Esophagus squamous epithelium (tissue), 5 donors: ENCODE measurements around the gene RNPEPL1. TPM values are rescaled to one million over a fixed set of nuclear protein-coding genes. Genes with fewer than 3 reads are reported as not detected.

ENCODE experiments used
- DNase-seq: peaks from one replicate; lab custom pipeline; 2025; lab: John Stamatoyannopoulos, UW
- H3K27ac ChIP-seq, 4 donors: fragments of 200-600 bp; sonication (generic); one replicate each; pipeline ENCODE4 v1.5.1; 2016 to 2019; ENCODE audit warnings: mild to moderate bottlenecking in 1 of 4
- H3K27me3 ChIP-seq, 4 donors: fragments of 200-600 bp; sonication (generic); 1 replicate in 3 of 4; 2 replicates in 1 of 4; pipeline versions ENCODE4 v1.5.1 to v1.6.0; 2017 to 2021; ENCODE audit warnings: antibody characterized with exemption in 1 of 4
- H3K36me3 ChIP-seq, 3 donors: fragments of 200-600 bp; sonication (generic); one replicate each; pipeline ENCODE4 v1.5.1; 2016 to 2019
- H3K4me1 ChIP-seq, 3 donors: fragments of 200-600 bp; sonication (generic); one replicate each; pipeline ENCODE4 v1.5.1; 2017 to 2019
- H3K4me3 ChIP-seq, 4 donors: fragments of 200-600 bp; sonication (generic); 1 replicate in 3 of 4; 2 replicates in 1 of 4; pipeline ENCODE4 v1.5.1; 2016 to 2019; ENCODE audit warnings: mild to moderate bottlenecking in 2 of 4, moderate library complexity in 1 of 4
- H3K9me3 ChIP-seq, 3 donors: fragments of 200-600 bp; sonication (generic); one replicate each; pipeline ENCODE4 v1.5.1; 2016 to 2019
- CTCF ChIP-seq, 6 experiments: fragments of 450-650 bp in 4 of 6; fragments of 200-600 bp in 2 of 6; sonication (generic) in 2 of 6; IDR thresholded peaks; one replicate each; pipeline ENCODE4 v1.5.1; 2016 to 2019; ENCODE audit warnings: antibody characterized with exemption in 6 of 6, mild to moderate bottlenecking in 4 of 6, moderate library complexity in 4 of 6
- POLR2A ChIP-seq, 4 donors: fragments of 450-650 bp; IDR thresholded peaks; one replicate each; pipeline ENCODE4 v1.6.1; 2017; ENCODE audit warnings: antibody characterized with exemption in 4 of 4, mild to moderate bottlenecking in 4 of 4, moderate library complexity in 3 of 4
- WGBS, 2 donors: methylation state at CpG; one replicate each; pipeline ENCODE4 v1.1.5; 2018; 5-methylcytosine and 5-hydroxymethylcytosine counted together
- intact Hi-C: fragments of 100-400 bp; cut with DNase I; formaldehyde crosslinking; loops from one replicate; pipeline ENCODE4 v1.15.0; 2022
- total RNA-seq, 4 donors: library from RNA; depleted of rRNA; stranded (reverse); fragments of >200 nt; gene quantifications; one replicate each; pipeline ENCODE4 v1.1.0, GENCODE V29; 2016
- donor health status: DM: yes; HTN: yes; CAD: no.

Gene RNPEPL1
- total RNA-seq, 4 donors from 2014 or later = 41.9 to 96.5 (median 48.1) TPM

GRCh38 chr2:240593703-240594451, 25.6 kb downstream of the RNPEPL1 start:
- H3K36me3 ChIP-seq = peaks cover 12 to 99% (median 13%) of the 10 kb centered on the region in 3 donors
- WGBS, 2 donors = 80 to 86% methylated on average over 3 to 7 of the region's 19 CpGs
- H3K4me3 ChIP-seq = no peak overlapping the region
- no peaks in the 10 kb centered on the region for H3K27me3 ChIP-seq
- DNase-seq = no peak
- H3K9me3 ChIP-seq = no peaks in the 10 kb centered on the region
- intact Hi-C loops = no loop called here
- TF ChIP-seq CTCF (IDR thresholded peaks at IDR 0.05) = no peak
- no peak for TF ChIP-seq POLR2A (IDR thresholded peaks at IDR 0.05)
- H3K4me1 ChIP-seq = peaks cover 0 to 40% (median 6%) of the 10 kb centered on the region in 3 donors
- no peak overlapping the region for H3K27ac ChIP-seq

- Histone ChIP-seq H3K36me3 (peaks cover 13 to 100% (median 13%) of the 10 kb centered on the region in 3 donors), H3K9me3 (no peaks in the 10 kb centered on the region), H3K4me3 (no peak overlapping the region), H3K27ac (no peak overlapping the region), H3K4me1 (peaks cover 0 to 31% (median 6%) of the 10 kb centered on the region in 3 donors), H3K27me3 (no peaks in the 10 kb centered on the region)
- intact Hi-C loops = no loop called here
- no peak for DNase-seq
- no peak for TF ChIP-seq POLR2A (IDR thresholded peaks at IDR 0.05)
- 95% methylated on average over 8 of the region's 34 CpGs; no CpG with 5 or more reads in 1 of the 2 donors for WGBS, 2 donors
Measured at GRCh38 chr2:240594511-240595380, 26.5 kb downstream of the RNPEPL1 start.

- Histone ChIP-seq H3K4me3 (no peak overlapping the region), H3K27me3 (no peaks in the 10 kb centered on the region), H3K36me3 (peaks cover 13 to 100% (median 13%) of the 10 kb centered on the region in 3 donors), H3K4me1 (peaks cover 0 to 28% (median 6%) of the 10 kb centered on the region in 3 donors), H3K27ac (peak overlapping the region in 1 of 4 donors; percentile 17), H3K9me3 (no peaks in the 10 kb centered on the region)
- WGBS, 2 donors = 57% methylated on average over 5 of the region's 18 CpGs; no CpG with 5 or more reads in 1 of the 2 donors
- DNase-seq = no peak
- TF ChIP-seq POLR2A (IDR thresholded peaks at IDR 0.05) = no peak
- peak in 1 of 6 experiments; percentile 12 for TF ChIP-seq CTCF (IDR thresholded peaks at IDR 0.05)
- intact Hi-C loops = no loop called here
Measured at GRCh38 chr2:240595381-240596079, 27.2 kb downstream of the RNPEPL1 start.

GRCh38 chr2:240596080-240596460, 27.8 kb downstream of the RNPEPL1 start:
- no peak for DNase-seq
- TF ChIP-seq POLR2A (IDR thresholded peaks at IDR 0.05) (no peak), CTCF (IDR thresholded peaks at IDR 0.05) (no peak)
- Histone ChIP-seq H3K36me3 (peaks cover 13 to 100% (median 13%) of the 10 kb centered on the region in 3 donors), H3K4me3 (no peak overlapping the region), H3K27me3 (no peaks in the 10 kb centered on the region), H3K9me3 (no peaks in the 10 kb centered on the region), H3K4me1 (peaks cover 0 to 28% (median 6%) of the 10 kb centered on the region in 3 donors), H3K27ac (peak overlapping the region in 2 of 4 donors; percentile 17 to 28)
- WGBS, 2 donors = 80% methylated on average over 2 of the region's 17 CpGs; no CpG with 5 or more reads in 1 of the 2 donors
- intact Hi-C loops = no loop called here

GRCh38 chr2:240596491-240596931, 28.2 kb downstream of the RNPEPL1 start:
- no peaks in the 10 kb centered on the region for H3K9me3 ChIP-seq
- no peak overlapping the region for H3K4me3 ChIP-seq
- TF ChIP-seq POLR2A (IDR thresholded peaks at IDR 0.05) = no peak
- no peak for TF ChIP-seq CTCF (IDR thresholded peaks at IDR 0.05)
- WGBS, 2 donors = 85% methylated on average over 12 of the region's 23 CpGs; no CpG with 5 or more reads in 1 of the 2 donors
- peak overlapping the region in 2 of 4 donors; percentile 17 to 28 for H3K27ac ChIP-seq
- intact Hi-C loops = no loop called here
- peaks cover 0 to 28% (median 6%) of the 10 kb centered on the region in 3 donors for H3K4me1 ChIP-seq
- H3K36me3 ChIP-seq = peaks cover 13 to 100% (median 13%) of the 10 kb centered on the region in 3 donors
- no peak for DNase-seq
- H3K27me3 ChIP-seq = no peaks in the 10 kb centered on the region
